ENCODE measurements around the gene NCOA1.

Gene NCOA1

DNA sequence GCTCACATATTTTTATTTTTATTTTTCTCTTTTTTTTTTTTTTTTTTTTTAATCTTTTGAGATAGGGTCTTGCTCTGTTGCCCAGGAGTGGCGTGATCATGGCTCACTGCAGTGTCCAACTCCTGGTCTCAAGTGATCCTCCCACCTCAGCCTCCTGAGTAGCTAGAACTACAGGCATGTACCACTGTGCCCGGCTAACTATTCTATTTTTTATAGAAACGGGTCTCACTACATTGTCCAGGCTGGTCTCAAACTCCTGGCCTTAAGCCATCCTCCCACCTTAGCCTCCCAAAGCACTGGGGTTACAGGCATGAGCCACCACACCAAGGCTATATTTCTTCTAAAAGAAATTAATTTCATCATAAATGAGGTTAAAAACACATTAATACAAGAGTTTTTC lies 256.2 kb downstream of the NCOA1 start:
- peaks cover 4% of the 10 kb centered on the region; the same call in 1 of the 2 replicates for H3K4me1 ChIP-seq (ENCODE audit: control insufficient read depth, insufficient read depth, low read length)
- peaks cover 3 to 11% of the 10 kb centered on the region in 2 experiments; a peak in 1 of 3 replicates for H3K36me3 ChIP-seq (ENCODE audit: control insufficient read depth in 2 of 2, insufficient read depth in 1 of 2, low read length in 2 of 2)
- no peak for TF ChIP-seq BCL11A (tag by site-specific recombination; IDR thresholded peaks at IDR 0.05; ENCODE audit: low read depth)
- TF ChIP-seq ZNF266 (tag by site-specific recombination; IDR thresholded peaks at IDR 0.05; ENCODE audit: low read depth): no peak
- CTCF ChIA-PET: interaction anchor here (0.7 kb wide), 1 partner anchor 325 kb away, joined by 3 read pairs; no protein-coding TSS in a partner anchor
- H3K9me3 ChIP-seq (ENCODE audit: control insufficient read depth, insufficient read depth, low read depth, low read length): no peaks in the 10 kb centered on the region
- POLR2A ChIA-PET: no interaction called here
- no peak overlapping the region for H3K27ac ChIP-seq (ENCODE audit: extremely low read depth, low read depth, low read length)
- H3K4me3 ChIP-seq (ENCODE audit: low read depth, low read length): no peak overlapping the region

- no peak for TF ChIP-seq RBAK (tag by site-specific recombination; IDR thresholded peaks at IDR 0.05)
- TF ChIP-seq, protein P1, sequence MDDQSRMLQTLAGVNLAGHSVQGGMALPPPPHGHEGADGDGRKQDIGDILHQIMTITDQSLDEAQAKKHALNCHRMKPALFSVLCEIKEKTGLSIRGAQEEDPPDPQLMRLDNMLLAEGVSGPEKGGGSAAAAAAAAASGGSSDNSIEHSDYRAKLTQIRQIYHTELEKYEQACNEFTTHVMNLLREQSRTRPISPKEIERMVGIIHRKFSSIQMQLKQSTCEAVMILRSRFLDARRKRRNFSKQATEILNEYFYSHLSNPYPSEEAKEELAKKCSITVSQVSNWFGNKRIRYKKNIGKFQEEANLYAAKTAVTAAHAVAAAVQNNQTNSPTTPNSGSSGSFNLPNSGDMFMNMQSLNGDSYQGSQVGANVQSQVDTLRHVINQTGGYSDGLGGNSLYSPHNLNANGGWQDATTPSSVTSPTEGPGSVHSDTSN (CRISPR knock-in tag; IDR thresholded peaks at IDR 0.05): no peak
- TF ChIP-seq, protein P2, sequence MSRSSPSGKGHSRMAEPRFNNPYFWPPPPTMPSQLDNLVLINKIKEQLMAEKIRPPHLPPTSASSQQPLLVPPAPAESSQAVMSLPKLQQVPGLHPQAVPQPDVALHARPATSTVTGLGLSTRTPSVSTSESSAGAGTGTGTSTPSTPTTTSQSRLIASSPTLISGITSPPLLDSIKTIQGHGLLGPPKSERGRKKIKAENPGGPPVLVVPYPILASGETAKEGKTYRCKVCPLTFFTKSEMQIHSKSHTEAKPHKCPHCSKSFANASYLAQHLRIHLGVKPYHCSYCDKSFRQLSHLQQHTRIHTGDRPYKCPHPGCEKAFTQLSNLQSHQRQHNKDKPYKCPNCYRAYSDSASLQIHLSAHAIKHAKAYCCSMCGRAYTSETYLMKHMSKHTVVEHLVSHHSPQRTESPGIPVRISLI (tag by site-specific recombination; IDR thresholded peaks at IDR 0.05): no peak
- TF ChIP-seq, protein P3, sequence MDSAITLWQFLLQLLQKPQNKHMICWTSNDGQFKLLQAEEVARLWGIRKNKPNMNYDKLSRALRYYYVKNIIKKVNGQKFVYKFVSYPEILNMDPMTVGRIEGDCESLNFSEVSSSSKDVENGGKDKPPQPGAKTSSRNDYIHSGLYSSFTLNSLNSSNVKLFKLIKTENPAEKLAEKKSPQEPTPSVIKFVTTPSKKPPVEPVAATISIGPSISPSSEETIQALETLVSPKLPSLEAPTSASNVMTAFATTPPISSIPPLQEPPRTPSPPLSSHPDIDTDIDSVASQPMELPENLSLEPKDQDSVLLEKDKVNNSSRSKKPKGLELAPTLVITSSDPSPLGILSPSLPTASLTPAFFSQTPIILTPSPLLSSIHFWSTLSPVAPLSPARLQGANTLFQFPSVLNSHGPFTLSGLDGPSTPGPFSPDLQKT (IDR thresholded peaks at IDR 0.05; ENCODE audit: borderline replicate concordance, low read depth, low read length): no peak
- TF ChIP-seq ZBTB48 (tag by site-specific recombination; IDR thresholded peaks at IDR 0.05): no peak
- TF ChIP-seq WT1 (tag by site-specific recombination; IDR thresholded peaks at IDR 0.05): no peak
- TF ChIP-seq ZNF391 (tag by site-specific recombination; IDR thresholded peaks at IDR 0.05; ENCODE audit: borderline replicate concordance, low read depth): no peak
- no peak for TF ChIP-seq ZNF292 (tag by site-specific recombination; IDR thresholded peaks at IDR 0.05; ENCODE audit: borderline replicate concordance, low read depth)
- Histone ChIP-seq H3K27ac (ENCODE audit: extremely low read depth, low read depth, low read length) (no peak overlapping the region), H3K4me1 (ENCODE audit: control insufficient read depth, insufficient read depth, low read length) (peaks cover 2% of the 10 kb centered on the region; the same call in 1 of the 2 replicates), H3K36me3 (ENCODE audit: control insufficient read depth in 2 of 2, insufficient read depth in 1 of 2, low read length in 2 of 2) (peaks cover 0 to 21% of the 10 kb centered on the region in 2 experiments; a peak in 1 of 3 replicates), H3K4me3 (ENCODE audit: low read depth, low read length) (no peak overlapping the region), H3K9me3 (ENCODE audit: control insufficient read depth, insufficient read depth, low read depth, low read length) (no peaks in the 10 kb centered on the region)
- CTCF ChIA-PET: no interaction called here
- POLR2A ChIA-PET: no interaction called here
Measured at GRCh38 chr2:24749069-24749691, 258.1 kb downstream of the NCOA1 start.

DNA sequence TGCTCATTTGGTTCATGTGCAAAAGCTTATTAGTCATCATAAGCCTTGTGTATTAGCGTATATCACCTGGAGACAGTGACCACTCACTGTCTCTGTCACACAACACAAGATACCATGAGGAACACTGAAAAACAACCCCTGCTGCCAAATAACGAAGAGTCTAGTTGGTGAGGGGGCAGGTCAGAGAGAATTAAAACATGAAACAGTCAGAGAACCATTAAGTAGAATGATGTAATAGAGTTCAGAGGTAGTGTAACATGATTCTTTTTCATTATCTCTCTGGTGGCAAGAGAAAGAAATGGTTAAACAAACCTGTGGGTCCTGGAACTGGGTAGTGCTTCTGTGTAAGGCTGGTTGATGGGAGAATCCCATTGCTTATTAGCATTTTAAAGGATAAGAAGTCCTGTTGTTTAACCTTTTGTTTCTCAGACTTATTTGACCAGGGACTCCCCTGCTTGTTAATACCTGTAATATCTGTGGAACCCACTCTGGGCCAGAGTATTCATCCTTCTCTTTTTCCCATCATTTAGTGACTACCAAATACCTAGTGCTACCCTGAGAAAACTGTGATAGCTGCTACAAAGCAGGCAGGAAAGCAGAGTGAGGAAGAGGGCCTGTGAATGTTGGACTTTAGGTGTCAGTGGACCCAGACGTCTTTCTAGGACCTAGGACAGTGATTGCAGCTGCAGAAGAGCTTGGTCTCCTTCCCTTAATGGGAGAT lies 264.1 kb downstream of the NCOA1 start:
- POLR2A ChIA-PET: no interaction called here
- Histone ChIP-seq H3K4me3 (ENCODE audit: low read depth, low read length) (no peak overlapping the region), H3K36me3 (ENCODE audit: control insufficient read depth in 2 of 2, insufficient read depth in 1 of 2, low read length in 2 of 2) (peaks cover 19 to 37% of the 10 kb centered on the region in 2 experiments), H3K27ac (ENCODE audit: extremely low read depth, low read depth, low read length) (no peak overlapping the region), H3K4me1 (ENCODE audit: control insufficient read depth, insufficient read depth, low read length) (peaks cover 6% of the 10 kb centered on the region), H3K9me3 (ENCODE audit: control insufficient read depth, insufficient read depth, low read depth, low read length) (no peaks in the 10 kb centered on the region)
- CTCF ChIA-PET: interaction anchor here (1.1 kb wide), 1 partner anchor 345 kb away, joined by 3 read pairs; no protein-coding TSS in a partner anchor
- TF ChIP-seq ZNF843 (tag by site-specific recombination; IDR thresholded peaks at IDR 0.05) (0 out of 2 replicates have a peak, but pooled peaks have one; percentile 25), ZNF555 (tag by site-specific recombination; conservative IDR thresholded peaks at IDR 0.05) (no peak), PRDM1 (tag by site-specific recombination; IDR thresholded peaks at IDR 0.05) (peak; percentile 36), ZNF629 (tag by site-specific recombination; IDR thresholded peaks at IDR 0.05) (peak; percentile 76), ZXDB (tag by site-specific recombination; IDR thresholded peaks at IDR 0.05) (peak; percentile 36; the same call in 1 of the 2 replicates), ZNF366 (tag by site-specific recombination; conservative IDR thresholded peaks at IDR 0.05) (peak; percentile 45; the same call in 1 of the 2 replicates), PRDM10 (tag by site-specific recombination; IDR thresholded peaks at IDR 0.05) (peak; percentile 29; the same call in 1 of the 2 replicates), YY1 (tag by site-specific recombination; IDR thresholded peaks at IDR 0.05) (no peak), ZNF16 (tag by site-specific recombination; IDR thresholded peaks at IDR 0.05; ENCODE audit: low read depth) (no peak), ZBTB26 (tag by site-specific recombination; optimal IDR thresholded peaks at IDR 0.05) (no peak), ZNF266 (tag by site-specific recombination; IDR thresholded peaks at IDR 0.05; ENCODE audit: low read depth) (no peak)
